NCI-H446 treated with DMSO at 0.1 percent for 48 hours (cell line): ENCODE measurements around the gene MRPL20.
"Not testable (repeated sequence)": the region's sequence is repeated elsewhere in the genome, so short reads cannot be mapped to it uniquely, and the experiment has no call there.

Source experiments
- DNase-seq: peaks from one replicate; lab custom pipeline; 2025; lab: John Stamatoyannopoulos, UW

MRPL20 gene

DNA sequence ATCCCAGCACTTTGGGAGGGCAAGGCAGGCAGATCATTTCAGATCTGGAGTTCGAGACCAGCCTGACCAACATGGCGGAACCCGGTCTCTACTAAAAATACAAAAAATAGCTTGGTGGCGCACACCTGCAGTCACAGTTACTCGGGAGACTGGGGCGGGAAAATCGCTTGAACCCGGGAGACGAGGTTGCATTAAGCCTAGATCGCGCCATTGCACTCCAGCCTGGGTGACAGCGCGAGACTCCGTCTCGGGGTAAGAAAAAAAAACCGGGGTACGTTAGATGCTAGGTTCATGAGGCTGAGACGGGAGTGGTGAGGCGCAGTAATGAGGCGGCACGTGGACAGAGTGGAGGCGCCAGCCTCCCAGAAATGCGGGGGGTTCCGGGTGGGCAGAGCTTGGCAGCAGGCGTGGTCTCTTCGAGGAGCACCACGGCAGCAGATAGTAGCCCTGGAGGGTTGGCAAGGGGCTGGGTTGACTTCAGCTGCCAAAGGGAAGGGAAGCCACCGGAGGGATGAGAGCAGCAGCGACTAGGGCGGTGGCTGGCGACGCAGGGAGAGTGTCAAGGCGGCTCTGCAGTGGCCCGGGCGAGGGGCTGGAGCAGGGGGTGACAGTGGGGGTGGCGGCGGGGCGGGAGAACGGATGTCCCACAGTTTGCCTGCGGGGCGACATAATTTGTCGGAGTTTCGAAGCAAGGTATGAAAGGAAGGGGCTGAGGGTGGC, 832 bp downstream of the MRPL20 start:
- DNase-seq = no peak

DNA sequence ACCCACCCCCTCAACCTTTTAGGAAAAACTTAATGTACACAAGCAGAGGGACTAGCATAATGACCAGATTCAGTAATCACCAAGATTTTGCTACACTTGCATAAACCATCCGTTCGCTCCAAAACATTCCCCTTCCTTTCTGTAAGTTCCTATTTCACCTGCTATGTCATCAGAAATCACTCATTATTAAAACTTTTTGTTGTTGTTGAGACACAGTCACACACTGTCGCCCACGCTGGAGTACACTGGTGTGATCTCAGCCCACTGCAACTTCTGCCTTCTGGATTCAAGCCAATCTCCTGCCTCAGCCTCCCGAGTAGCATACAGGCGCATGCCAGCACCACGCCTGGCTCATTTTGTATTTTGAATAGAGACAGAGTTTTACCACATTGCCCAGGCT, 3.4 kb downstream of the MRPL20 start:
- no peak for DNase-seq

DNA sequence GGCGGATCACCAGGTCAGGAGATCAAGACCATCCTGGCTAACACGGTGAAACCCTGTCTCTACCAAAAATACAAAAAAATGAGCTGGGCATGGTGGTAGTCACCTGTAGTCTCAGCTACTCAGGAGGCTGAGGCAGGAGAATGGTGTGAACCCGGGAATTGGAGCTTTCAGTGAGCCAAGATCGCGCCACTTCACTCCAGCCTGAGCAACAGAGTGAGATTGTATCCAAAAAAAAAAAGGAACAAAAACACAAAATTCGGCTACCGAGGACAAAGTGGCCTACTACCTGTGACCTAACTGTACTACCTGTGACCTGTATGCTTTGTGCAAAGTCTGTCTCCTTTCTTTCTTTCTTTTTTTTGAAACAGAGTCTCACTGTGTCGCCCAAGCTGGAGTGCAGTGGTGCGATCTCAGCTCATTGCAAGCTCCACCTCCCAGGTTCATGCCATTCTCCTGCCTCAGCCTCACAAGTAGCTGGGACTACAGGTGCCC, 4.1 kb downstream of the MRPL20 start:
- DNase-seq = not testable (repeated sequence)

GRCh38 chr1:1402072-1402900, 4.8 kb downstream of the MRPL20 start:
- no peak for DNase-seq

DNA sequence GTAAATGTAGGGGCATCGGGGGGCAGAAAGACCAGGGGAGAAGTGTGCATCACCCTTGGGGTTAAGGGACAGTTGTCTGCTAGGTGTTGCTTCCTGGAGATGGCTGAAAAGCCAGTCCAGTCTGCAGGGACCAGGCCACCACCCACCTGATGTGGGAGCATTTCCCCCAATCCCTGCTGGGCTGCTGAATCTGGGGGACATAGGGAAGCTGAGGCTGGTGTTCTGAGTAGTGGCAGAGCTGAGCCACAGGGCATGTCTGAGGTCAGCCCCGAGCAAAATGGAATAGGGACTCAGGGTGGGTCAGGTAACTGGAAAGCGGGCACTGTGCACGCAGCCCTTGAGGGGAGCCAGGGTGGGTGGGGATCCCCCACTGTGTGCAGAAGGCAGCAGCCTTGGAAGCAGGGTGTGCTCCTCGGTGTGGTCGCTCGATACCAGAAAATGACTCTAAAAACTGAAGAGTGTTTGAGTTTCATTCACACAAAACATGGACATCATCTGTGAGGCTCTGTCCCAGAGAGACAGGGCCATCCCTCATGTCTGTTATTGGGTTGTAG, 5.6 kb downstream of the MRPL20 start:
- no peak for DNase-seq

GRCh38 chr1:1400576-1401456, 6.3 kb downstream of the MRPL20 start:
- DNase-seq = no peak

GRCh38 chr1:1399872-1400575, 7.1 kb downstream of the MRPL20 start:
- no peak for DNase-seq

GRCh38 chr1:1399187-1399871, 7.8 kb downstream of the MRPL20 start, which contains the start of gene CCNL2:
TSS of gene CCNL2 (minus strand) at chr1:1399335. CDS start at chr1:1399306, 29 bp downstream.
- peak; percentile 97 for DNase-seq

DNA sequence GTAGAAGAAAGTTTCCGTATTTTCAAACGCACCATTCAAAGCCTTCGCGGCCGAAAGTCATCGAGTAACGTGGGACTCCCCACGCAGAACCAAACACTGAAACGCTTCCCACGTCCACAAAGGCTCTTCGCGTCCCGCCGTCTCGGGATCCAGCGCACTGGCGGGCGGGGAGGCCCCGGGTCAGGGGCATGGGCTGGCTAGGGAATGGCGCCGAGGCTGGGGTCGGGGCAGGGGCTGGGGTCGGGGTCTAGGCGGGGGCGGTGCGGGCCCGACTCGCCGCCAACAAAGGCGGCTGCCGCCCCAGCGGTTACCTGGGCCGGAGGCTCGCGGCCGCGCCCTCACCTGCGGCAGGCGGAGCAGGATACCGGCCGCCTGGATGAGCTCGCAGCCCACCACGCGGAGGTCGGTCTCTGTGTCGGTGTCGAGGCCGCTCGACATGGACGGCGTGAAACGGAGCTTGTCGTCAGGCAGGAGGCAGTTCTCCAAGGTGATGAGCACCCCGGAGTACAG, 8.4 kb downstream of the MRPL20 start:
- DNase-seq = no peak

DNA sequence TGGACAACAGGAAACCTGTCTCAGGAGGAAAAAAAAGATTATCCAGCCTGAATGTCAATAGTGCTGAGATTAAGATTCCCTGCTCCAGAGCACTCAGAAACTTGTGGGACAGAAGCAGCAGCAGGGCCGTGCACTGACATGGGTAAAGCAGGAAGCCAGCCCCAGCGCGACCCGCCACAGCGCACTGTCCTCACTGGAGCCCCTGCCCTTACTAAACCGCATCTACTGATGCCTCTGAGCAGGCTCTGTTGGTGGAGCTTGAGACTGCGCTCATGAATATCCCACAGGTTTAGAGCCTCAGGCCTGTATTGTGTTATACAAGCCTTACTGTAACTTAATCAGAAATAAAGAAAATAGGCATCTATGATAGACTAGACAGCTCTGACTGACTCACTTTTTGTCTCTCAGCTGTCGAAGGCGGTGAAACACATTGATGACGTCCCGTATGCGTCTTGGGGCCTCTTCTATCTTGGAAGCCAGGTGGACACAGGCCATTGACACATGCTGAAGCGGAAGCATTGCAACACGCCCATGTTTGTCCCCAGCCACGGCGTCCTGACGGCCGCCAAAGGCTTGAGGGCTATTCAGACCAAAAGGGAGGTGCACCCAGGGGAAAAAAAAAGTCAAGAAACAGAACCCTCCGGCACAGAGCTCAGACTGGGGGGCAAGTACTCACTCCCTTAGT, 9.1 kb downstream of the MRPL20 start:
- no peak for DNase-seq

DNA sequence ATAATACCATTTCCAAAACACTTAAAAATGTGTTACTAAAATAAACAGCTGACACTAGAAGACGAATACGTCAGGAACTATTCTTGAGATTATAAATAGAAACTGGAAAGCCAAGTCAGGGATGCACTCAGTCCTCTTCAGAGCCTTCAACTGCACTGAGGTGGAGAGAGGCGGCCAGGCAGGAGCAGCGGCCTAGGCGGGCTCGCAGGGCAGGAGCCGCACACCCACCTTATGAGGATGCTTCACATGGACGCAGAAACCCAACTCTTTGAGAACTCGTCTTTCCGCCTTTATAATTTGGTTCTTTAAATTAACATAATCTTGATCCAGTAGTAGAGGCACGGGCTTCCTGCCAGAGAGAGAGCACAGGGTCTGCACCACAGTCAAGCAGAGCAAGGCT, 11.9 kb downstream of the MRPL20 start:
- no peak for DNase-seq

DNA sequence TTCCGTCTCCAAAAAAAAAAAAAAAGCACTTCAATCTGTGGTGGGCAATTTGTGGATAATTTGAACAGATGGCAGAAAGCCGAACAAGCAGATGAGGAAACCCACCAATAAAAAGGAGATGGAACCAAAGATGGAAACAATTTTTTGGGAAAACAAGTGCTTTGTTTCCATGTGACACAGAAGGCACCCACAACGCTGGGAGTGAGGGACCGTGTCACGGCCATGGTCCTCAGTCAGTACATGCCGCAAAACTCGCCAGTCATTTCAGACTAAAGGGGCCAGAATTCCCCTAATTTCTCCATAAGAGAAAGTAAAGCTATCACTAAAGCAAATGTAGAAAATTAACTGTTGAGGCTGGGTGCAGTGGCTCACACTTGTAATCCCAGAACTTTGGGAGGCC, 13.0 kb downstream of the MRPL20 start:
- no peak for DNase-seq

GRCh38 chr1:1393428-1393827, 13.7 kb downstream of the MRPL20 start:
- DNase-seq = no peak

- no peak for DNase-seq
Measured at GRCh38 chr1:1393014-1393413, 14.1 kb downstream of the MRPL20 start.

DNA sequence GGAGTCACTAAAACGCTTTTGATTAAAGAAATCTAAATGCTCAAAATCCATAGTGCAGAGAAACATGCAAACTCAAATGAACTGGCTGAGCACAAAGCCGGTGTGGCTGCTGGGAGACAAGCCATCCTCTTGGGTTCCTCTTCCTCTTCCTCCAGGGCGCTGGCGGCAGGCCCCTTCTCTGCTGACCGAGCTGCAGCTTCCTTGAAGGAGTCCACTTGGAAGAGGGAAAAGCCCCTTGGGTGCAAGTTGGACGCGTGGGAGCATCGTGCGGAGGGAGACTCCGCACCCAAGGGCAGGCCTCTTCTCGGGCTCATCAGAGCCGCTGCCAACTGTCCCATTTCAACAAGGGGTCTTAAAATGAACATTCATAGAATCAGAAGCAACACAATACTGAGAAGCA, 15.9 kb downstream of the MRPL20 start:
- no peak for DNase-seq

DNA sequence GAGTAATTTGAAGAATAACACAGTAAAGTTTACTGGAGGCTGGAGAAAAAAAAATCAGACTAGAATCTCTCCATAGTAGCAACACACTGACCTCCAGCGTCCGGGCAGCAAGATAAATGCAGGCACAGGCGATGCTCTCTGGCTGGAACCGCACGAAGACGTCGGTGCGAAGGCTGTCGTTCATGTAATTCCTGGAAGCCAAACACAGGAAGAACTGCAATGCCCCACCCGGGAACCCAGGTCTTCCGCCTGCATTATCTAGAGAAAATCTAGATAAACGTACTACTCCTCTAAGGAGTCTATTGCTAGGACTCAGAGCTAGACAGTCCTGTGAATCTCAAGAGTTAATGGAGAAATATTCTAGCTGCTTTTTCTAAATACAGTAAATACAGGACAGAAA, 16.4 kb downstream of the MRPL20 start:
- DNase-seq = no peak

DNA sequence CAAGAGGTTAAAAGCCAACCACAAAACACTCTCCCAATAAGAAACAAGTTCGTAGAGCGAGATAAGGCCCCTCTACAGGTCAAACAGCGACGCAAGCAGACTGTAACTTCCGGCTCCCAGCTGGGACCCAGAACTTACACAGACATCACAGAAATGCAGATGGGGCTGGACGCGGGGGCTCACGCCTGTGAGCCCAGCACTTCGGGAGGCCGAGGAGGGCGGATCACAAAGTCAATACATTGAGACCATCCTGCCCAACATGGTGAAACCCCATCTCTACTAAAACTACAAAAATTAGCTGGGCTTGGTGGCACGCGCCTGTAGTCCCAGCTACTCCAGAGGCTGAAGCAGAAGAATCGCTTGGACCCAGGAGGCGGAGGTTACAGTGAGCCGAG, 19.0 kb downstream of the MRPL20 start:
- DNase-seq = no peak

- DNase-seq = no peak
Measured at GRCh38 chr1:1387098-1388077, 19.7 kb downstream of the MRPL20 start.

DNA sequence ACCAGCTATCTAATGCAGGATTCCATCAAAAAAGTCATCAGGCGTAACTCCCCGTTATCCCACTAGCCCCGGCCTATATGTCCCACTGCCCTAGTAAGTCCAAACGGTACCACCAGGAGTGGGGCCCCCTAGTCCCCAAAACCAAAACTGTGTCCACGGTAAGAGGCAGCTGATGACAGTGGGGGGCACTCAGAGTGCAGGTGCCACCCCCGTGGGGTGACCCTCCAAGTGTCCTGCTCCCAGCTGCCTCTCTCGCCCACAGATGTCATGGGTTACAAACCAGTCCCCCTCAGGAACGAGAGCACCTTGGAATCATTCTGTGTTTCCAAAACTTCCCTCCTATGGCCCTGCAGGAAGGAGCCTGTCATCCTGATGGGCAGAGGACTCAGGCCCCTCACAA, 21.2 kb downstream of the MRPL20 start:
- no peak for DNase-seq
